HL-60 (cell line): ENCODE data around the gene RAB3GAP1.

Experiments
- CTCF ChIP-seq: IDR thresholded peaks from one replicate; pipeline ENCODE4 v1.5.1; 2011; ENCODE audit warnings: low read length, control low read depth, inconsistent platforms; ENCODE audit not compliant: insufficient read depth
- GABPA ChIP-seq: IDR thresholded peaks from 2 replicates; pipeline ENCODE4 v1.6.1; 2012; ENCODE audit warnings: low read depth
- POLR2AphosphoS5 ChIP-seq: IDR thresholded peaks from 2 replicates; pipeline ENCODE4 v1.6.1; 2012; ENCODE audit warnings: low read depth
- REST ChIP-seq: IDR thresholded peaks from 2 replicates; pipeline ENCODE4 v1.6.1; 2012; ENCODE audit warnings: low read depth; ENCODE audit not compliant: insufficient replicate concordance
- SPI1 ChIP-seq: IDR thresholded peaks from 2 replicates; pipeline ENCODE4 v1.6.1; 2012; ENCODE audit warnings: low read depth, mild to moderate bottlenecking, borderline replicate concordance

GRCh38 chr2:135212757-135213156, 160.7 kb downstream of the RAB3GAP1 start:
- TF ChIP-seq CTCF (no peak), REST (no peak), POLR2AphosphoS5 (no peak), GABPA (no peak), SPI1 (no peak)
